ENCODE measurements around the gene AMBRA1. TPM values are rescaled to one million over a fixed set of nuclear protein-coding genes. Genes with fewer than 3 reads are reported as not detected.

Gene AMBRA1
- polyA plus RNA-seq, 1 donor from 2014 or later = 34.5 TPM

- H3K36me3 ChIP-seq (ENCODE audit: insufficient read depth, low read length) = no peaks in the 10 kb centered on the region
- H3K27ac ChIP-seq (ENCODE audit: low read length) = no peak overlapping the region
Measured at GRCh38 chr11:46417711-46418110, 176.1 kb downstream of the AMBRA1 start.

GRCh38 chr11:46414879-46415278 lies 178.9 kb downstream of the AMBRA1 start:
- no peaks in the 10 kb centered on the region for H4K20me1 ChIP-seq (ENCODE audit: insufficient read depth)
- no peak overlapping the region for H3K4me2 ChIP-seq (ENCODE audit: low read length)
- TF ChIP-seq TAF1 (IDR thresholded peaks at IDR 0.05; ENCODE audit: low read depth) (no peak), MXI1 (conservative IDR thresholded peaks at IDR 0.05; ENCODE audit: poor library complexity, severe bottlenecking) (no peak), CTCF (IDR thresholded peaks at IDR 0.05; ENCODE audit: poor library complexity, severe bottlenecking) (no peak), EP300 (conservative IDR thresholded peaks at IDR 0.05; ENCODE audit: poor library complexity, severe bottlenecking) (no peak), EZH2 (IDR thresholded peaks at IDR 0.05; ENCODE audit: borderline replicate concordance, insufficient read depth, low read length, poor library complexity, severe bottlenecking) (no peak), SMC3 (conservative IDR thresholded peaks at IDR 0.05; ENCODE audit: poor library complexity) (no peak), REST (IDR thresholded peaks at IDR 0.05; ENCODE audit: borderline replicate concordance) (no peak), POLR2AphosphoS5 (IDR thresholded peaks at IDR 0.05) (no peak), RAD21 (conservative IDR thresholded peaks at IDR 0.05) (no peak)
- H3K4me3 ChIP-seq (ENCODE audit: low read length) = no peak overlapping the region
- H3F3A ChIP-seq (ENCODE audit: insufficient read depth, low read length, poor library complexity, severe bottlenecking) = no peaks in the 10 kb centered on the region
- no peak overlapping the region for H3K9ac ChIP-seq (ENCODE audit: low read length)
- no peaks in the 10 kb centered on the region for H3K27me3 ChIP-seq (ENCODE audit: insufficient read depth, low read depth, low read length)
- no peak overlapping the region for H2AFZ ChIP-seq (ENCODE audit: low read depth, low read length)
- no peaks in the 10 kb centered on the region for H3K79me2 ChIP-seq (replicated peaks; ENCODE audit: insufficient read depth, low read length)
- no peak overlapping the region for H3K27ac ChIP-seq (ENCODE audit: low read length)
- H3K9me2 ChIP-seq (ENCODE audit: insufficient read depth, low read length) = no peaks in the 10 kb centered on the region
- no peaks in the 10 kb centered on the region for H3K9me3 ChIP-seq (ENCODE audit: low read length)
- H3K36me3 ChIP-seq (ENCODE audit: insufficient read depth, low read length) = no peaks in the 10 kb centered on the region

More at GRCh38 chr11:46417711-46418110, 176.1 kb downstream of the AMBRA1 start:
- H3K9ac ChIP-seq (ENCODE audit: low read length) = no peak overlapping the region
- H3K79me2 ChIP-seq (replicated peaks; ENCODE audit: insufficient read depth, low read length) = no peaks in the 10 kb centered on the region
- TF ChIP-seq RAD21 (conservative IDR thresholded peaks at IDR 0.05) (no peak), POLR2AphosphoS5 (IDR thresholded peaks at IDR 0.05) (no peak), SMC3 (conservative IDR thresholded peaks at IDR 0.05; ENCODE audit: poor library complexity) (no peak), MXI1 (conservative IDR thresholded peaks at IDR 0.05; ENCODE audit: poor library complexity, severe bottlenecking) (no peak), EP300 (conservative IDR thresholded peaks at IDR 0.05; ENCODE audit: poor library complexity, severe bottlenecking) (no peak), TAF1 (IDR thresholded peaks at IDR 0.05; ENCODE audit: low read depth) (no peak)
- no peak overlapping the region for H2AFZ ChIP-seq (ENCODE audit: low read depth, low read length)
- H3K27me3 ChIP-seq (ENCODE audit: insufficient read depth, low read depth, low read length) = no peaks in the 10 kb centered on the region
- H3K4me2 ChIP-seq (ENCODE audit: low read length) = no peak overlapping the region
- no peaks in the 10 kb centered on the region for H3F3A ChIP-seq (ENCODE audit: insufficient read depth, low read length, poor library complexity, severe bottlenecking)
- no peaks in the 10 kb centered on the region for H3K9me3 ChIP-seq (ENCODE audit: low read length)
- H3K4me3 ChIP-seq (ENCODE audit: low read length) = no peak overlapping the region
- no peaks in the 10 kb centered on the region for H4K20me1 ChIP-seq (ENCODE audit: insufficient read depth)
- no peaks in the 10 kb centered on the region for H3K9me2 ChIP-seq (ENCODE audit: insufficient read depth, low read length)

Data from neural cell (in vitro differentiated cells).